Keratinocyte (primary cell): Measurements from ENCODE around the gene TMEM163.

Source experiments
- CTCF ChIP-seq, 3 experiments: IDR thresholded peaks in 1 of 3; conservative IDR thresholded peaks in 1 of 3; optimal IDR thresholded peaks in 1 of 3; 2 replicates in 2 of 3; 3 replicates in 1 of 3; pipeline versions ENCODE3 to v1.5.1; 2011; ENCODE audit warnings: low read length in 3 of 3, mild to moderate bottlenecking in 3 of 3, moderate library complexity in 2 of 3, control low read depth in 1 of 3, inconsistent platforms in 1 of 3; ENCODE audit not compliant: insufficient read depth in 2 of 3; ENCODE audit errors: extremely low read depth in 1 of 3
- EZH2 ChIP-seq: IDR thresholded peaks from one replicate; pipeline ENCODE4 v1.6.1; 2012; ENCODE audit warnings: inconsistent platforms, mild to moderate bottlenecking, low read length, moderate library complexity

GRCh38 chr2:134762508-134762907 lies 43.7 kb upstream of the TMEM163 start:
- TF ChIP-seq CTCF (optimal IDR thresholded peaks at IDR 0.05 in 1 of 3, IDR thresholded peaks at IDR 0.05 in 1 of 3, conservative IDR thresholded peaks at IDR 0.05 in 1 of 3; ENCODE audit: extremely low read depth in 1 of 3, insufficient read depth in 2 of 3, low read length in 3 of 3): no peak
- TF ChIP-seq EZH2: no peak
